ENCODE data around the gene PAXX.

GRCh38 chr9:136958898-136959850 is 33.0 kb upstream of the PAXX start:
- no peak for TF ChIP-seq POLR2A (IDR thresholded peaks at IDR 0.05; ENCODE audit: low read length)
- no peak for TF ChIP-seq GATA1 (IDR thresholded peaks at IDR 0.05; ENCODE audit: low read depth, low read length)
